HCT116 (cell line): Measurements from ENCODE around the gene TMEM269. TPM values are rescaled to one million over a fixed set of nuclear protein-coding genes. Genes with fewer than 3 reads are reported as not detected.

Experiments used
- ATAC-seq: fragments of 200-7000 bp; cut with Tn5 transposase; 2 replicates; pipeline ENCODE4 v1.9.1; 2020; ENCODE audit warnings: mild to moderate bottlenecking, moderate library complexity
- BruUV-seq: library from RNA; stranded (reverse); fragments of 400-500 nt; replicated peaks from 2 replicates; lab custom pipeline; 2021; lab: Mats Ljungman, UMichigan
- CTCF ChIA-PET: fragments of 300-600 bp; sonication (Branson Sonifier 250); formaldehyde crosslinking; loops from one replicate; lab custom pipeline; 2021; ENCODE audit warnings: antibody characterized with exemption; lab: Charles Lee
- POLR2A ChIA-PET: fragments of 300-600, 350-600 bp; sonication (Branson Sonifier 250); formaldehyde crosslinking; loops from one replicate; lab custom pipeline; 2021; ENCODE audit warnings: antibody characterized with exemption; lab: Charles Lee
- RAD21 ChIA-PET, 2 experiments: fragments of 300-600 bp; sonication (Branson Sonifier 250); formaldehyde crosslinking; loops; one replicate each; lab custom pipeline; 2023; ENCODE audit warnings: low total read pairs in 2 of 2; ENCODE audit not compliant: uncharacterized antibody in 2 of 2, unreplicated experiment in 2 of 2, low non-redundant PET in 1 of 2; lab: Charles Lee
- DNase-seq: peaks from one replicate; pipeline ENCODE4 v3.0.0-alpha.2; 2010; ENCODE audit warnings: low read depth, low spot score
- H2AFZ ChIP-seq: fragments of 200-600 bp; shearing (Covaris generic), sonication (generic); 2 replicates; pipeline ENCODE4 v1.6.1; 2017; ENCODE audit warnings: low read depth, mixed run types, mixed read lengths, antibody characterized with exemption, low read length; ENCODE audit not compliant: poor library complexity, severe bottlenecking
- H3K27ac ChIP-seq: 2 replicates; pipeline ENCODE4 v1.5.1; 2012; ENCODE audit warnings: low read depth, low read length
- H3K27me3 ChIP-seq: fragments of 200-600 bp; sonication (generic); 2 replicates; pipeline ENCODE4 v1.6.1; 2016; ENCODE audit warnings: mixed run types, low read length, mixed read lengths; ENCODE audit not compliant: insufficient read depth
- H3K36me3 ChIP-seq, 2 experiments: fragments of 200-500 bp in 1 of 2; fragments of 200-600 bp in 1 of 2; sonication (Bioruptor generic) in 1 of 2; sonication (generic) in 1 of 2; 2 replicates each; pipeline versions ENCODE4 v1.5.1 to v1.6.1; 2014 to 2016; ENCODE audit warnings: low read length in 2 of 2, inconsistent platforms in 1 of 2, mixed read lengths in 1 of 2, mixed run types in 1 of 2; ENCODE audit not compliant: insufficient read depth in 2 of 2, control insufficient read depth in 1 of 2
- H3K4me1 ChIP-seq, 2 experiments: fragments of 200-600 bp in 1 of 2; sonication (generic) in 1 of 2; 2 replicates each; pipeline versions ENCODE4 v1.5.1 to v1.6.1; 2012 to 2017; ENCODE audit warnings: low read length in 2 of 2, inconsistent platforms in 1 of 2, mild to moderate bottlenecking in 1 of 2, mixed read lengths in 1 of 2, mixed run types in 1 of 2, moderate library complexity in 1 of 2; ENCODE audit not compliant: insufficient read depth in 2 of 2, control insufficient read depth in 1 of 2
- H3K4me2 ChIP-seq: fragments of 200-600 bp; sonication (generic); 2 replicates; pipeline ENCODE4 v1.6.1; 2017; ENCODE audit warnings: mixed run types, low read length, mixed read lengths
- H3K4me3 ChIP-seq, 2 experiments: fragments of 200-600 bp in 1 of 2; sonication (generic) in 1 of 2; replicated peaks in 1 of 2; 2 replicates each; pipeline ENCODE4 v1.5.1; 2011 to 2016; ENCODE audit warnings: low read length in 2 of 2, control low read depth in 1 of 2, low read depth in 1 of 2, mild to moderate bottlenecking in 1 of 2, mixed read lengths in 1 of 2, mixed run types in 1 of 2
- H3K79me2 ChIP-seq: fragments of 200-600 bp; sonication (generic); 2 replicates; pipeline ENCODE4 v1.6.1; 2017; ENCODE audit warnings: mild to moderate bottlenecking, mixed run types, low read length, moderate library complexity, mixed read lengths; ENCODE audit not compliant: insufficient read depth
- H3K9ac ChIP-seq: fragments of 200-600 bp; sonication (generic); 2 replicates; pipeline ENCODE4 v1.6.1; 2016; ENCODE audit warnings: low read length, mixed read lengths
- H3K9me2 ChIP-seq: fragments of 200-600 bp; sonication (generic), shearing (Covaris generic); 2 replicates; pipeline ENCODE4 v1.6.1; 2017; ENCODE audit warnings: mixed run types, mild to moderate bottlenecking, moderate library complexity; ENCODE audit not compliant: insufficient read depth
- H3K9me3 ChIP-seq, 2 experiments: fragments of 200-500 bp in 1 of 2; fragments of 200-600 bp in 1 of 2; sonication (Bioruptor generic) in 1 of 2; sonication (generic) in 1 of 2; 2 replicates each; pipeline ENCODE4 v1.6.1; 2014 to 2017; ENCODE audit warnings: low read length in 2 of 2, mixed read lengths in 2 of 2, inconsistent platforms in 1 of 2, low read depth in 1 of 2, mild to moderate bottlenecking in 1 of 2, mixed run types in 1 of 2, moderate library complexity in 1 of 2; ENCODE audit not compliant: control insufficient read depth in 1 of 2, insufficient read depth in 1 of 2
- H4K20me1 ChIP-seq: fragments of 200-600 bp; sonication (generic), shearing (Covaris generic); 2 replicates; pipeline ENCODE4 v1.6.1; 2017; ENCODE audit warnings: mixed run types, mild to moderate bottlenecking, moderate library complexity; ENCODE audit not compliant: insufficient read depth
- ELF1 ChIP-seq: IDR thresholded peaks from 2 replicates; pipeline ENCODE4 v1.6.1; 2012; ENCODE audit warnings: low read depth, borderline replicate concordance
- EZH2 ChIP-seq: fragments of 200-600 bp; sonication (generic); IDR thresholded peaks from 2 replicates; pipeline ENCODE4 v1.6.1; 2017; ENCODE audit warnings: antibody characterized with exemption, mixed run types
- JUND ChIP-seq: IDR thresholded peaks from 2 replicates; pipeline ENCODE4 v1.6.1; 2012
- RAD21 ChIP-seq: IDR thresholded peaks from 2 replicates; pipeline ENCODE4 v1.6.1; 2012; ENCODE audit warnings: low read depth, mild to moderate bottlenecking
- YY1 ChIP-seq: IDR thresholded peaks from 2 replicates; pipeline ENCODE4 v1.6.1; 2011; ENCODE audit warnings: low read length, low read depth, moderate library complexity, mild to moderate bottlenecking; ENCODE audit not compliant: insufficient replicate concordance; ENCODE audit errors: extremely low read depth
- ZNF274 ChIP-seq: fragments of 200-500 bp; sonication (Bioruptor generic); IDR thresholded peaks from 2 replicates; pipeline ENCODE4 v1.6.1; 2014; ENCODE audit warnings: mild to moderate bottlenecking, low read depth, low read length, inconsistent platforms
- intact Hi-C: fragments of 100-400 bp; cut with micrococcal nuclease; formaldehyde crosslinking; loops from 2 replicates; pipeline ENCODE4 v1.10.0; 2022
- total RNA-seq: library from RNA; stranded (reverse); gene quantifications from one replicate; pipeline ENCODE4 v1.2.1, GENCODE V29; 2021; ENCODE audit not compliant: unreplicated experiment
- TF ChIP-seq, protein P1 (sequence below), 3 experiments: fragments of 200-600 bp in 1 of 3; sonication (generic) in 1 of 3; IDR thresholded peaks in 2 of 3; conservative IDR thresholded peaks in 1 of 3; 2 replicates each; pipeline ENCODE4 v1.5.1; 2012 to 2017; ENCODE audit warnings: low read depth in 2 of 3, low read length in 2 of 3, antibody characterized with exemption in 1 of 3, borderline replicate concordance in 1 of 3, control low read depth in 1 of 3, mild to moderate bottlenecking in 1 of 3, mixed read lengths in 1 of 3, mixed run types in 1 of 3, moderate library complexity in 1 of 3; ENCODE audit not compliant: insufficient read depth in 1 of 3

TMEM269 gene
- total RNA-seq, 1 experiment from 2014 or later = 0.34 TPM

- DNase-seq = no peak
Measured at GRCh38 chr1:42753070-42753469, 31.7 kb upstream of the TMEM269 start.

DNA sequence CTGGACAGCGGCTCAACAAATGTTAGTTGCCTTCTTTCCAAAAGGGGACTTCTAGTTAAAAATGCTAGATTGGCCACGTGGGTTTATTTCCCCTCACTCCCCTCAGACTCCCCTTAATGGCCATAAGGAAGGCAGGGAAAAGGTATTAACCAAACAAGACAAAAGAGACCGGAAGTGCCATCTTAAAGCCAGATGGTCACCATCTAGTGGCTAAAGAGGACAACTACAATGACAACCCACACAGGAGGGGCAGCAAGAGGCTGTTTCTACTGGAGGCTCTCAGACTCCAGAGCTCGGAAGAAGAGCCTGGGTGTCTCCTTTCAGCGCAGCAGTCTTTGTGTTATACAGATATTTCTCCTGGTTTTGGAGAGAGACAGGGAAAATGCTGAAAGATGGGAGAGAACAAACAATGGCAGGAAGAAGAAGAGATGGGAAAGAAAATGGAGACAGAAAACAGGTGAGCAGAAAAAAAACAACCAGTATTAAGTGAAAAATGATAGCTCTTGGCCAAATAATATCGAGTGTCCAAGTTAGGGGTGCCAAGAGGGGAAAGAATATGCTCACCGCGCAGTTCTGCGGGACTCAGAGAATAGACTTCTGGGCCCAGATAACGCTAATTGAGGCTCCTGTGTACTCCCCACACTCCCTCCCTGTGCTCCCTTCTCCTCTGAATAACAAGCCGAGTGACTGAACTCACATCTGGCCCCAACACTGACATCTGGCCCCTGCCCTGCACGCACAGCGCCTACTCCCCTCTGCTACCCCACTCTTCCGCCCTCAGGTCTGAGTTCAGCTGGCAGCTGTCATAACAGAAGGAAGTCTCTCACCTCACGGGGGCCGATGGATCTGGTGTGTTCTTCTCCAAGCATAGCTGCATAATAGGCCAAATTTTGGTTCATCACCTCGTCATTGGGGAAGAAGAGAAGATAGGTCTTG, 27.6 kb upstream of the TMEM269 start:
- H3K27me3 ChIP-seq = no peaks in the 10 kb centered on the region
- peaks cover 9 to 34% of the 10 kb centered on the region in 2 experiments; a peak in 3 of 4 replicates for H3K36me3 ChIP-seq
- no peak overlapping the region for H3K9ac ChIP-seq
- peak; percentile 55 for DNase-seq
- no peak overlapping the region for H3K4me2 ChIP-seq
- no peaks in the 10 kb centered on the region for H3K79me2 ChIP-seq
- H3K9me3 ChIP-seq = no peaks in the 10 kb centered on the region
- no peaks in the 10 kb centered on the region for H3K9me2 ChIP-seq
- peak; percentile 88 for ATAC-seq
- no peak overlapping the region; the same call in 1 of the 2 replicates for H3K27ac ChIP-seq
- H3K4me3 ChIP-seq = no peak overlapping the region
- no peak overlapping the region for H2AFZ ChIP-seq
- peak; percentile 63 for TF ChIP-seq RAD21
- TF ChIP-seq, protein P1, sequence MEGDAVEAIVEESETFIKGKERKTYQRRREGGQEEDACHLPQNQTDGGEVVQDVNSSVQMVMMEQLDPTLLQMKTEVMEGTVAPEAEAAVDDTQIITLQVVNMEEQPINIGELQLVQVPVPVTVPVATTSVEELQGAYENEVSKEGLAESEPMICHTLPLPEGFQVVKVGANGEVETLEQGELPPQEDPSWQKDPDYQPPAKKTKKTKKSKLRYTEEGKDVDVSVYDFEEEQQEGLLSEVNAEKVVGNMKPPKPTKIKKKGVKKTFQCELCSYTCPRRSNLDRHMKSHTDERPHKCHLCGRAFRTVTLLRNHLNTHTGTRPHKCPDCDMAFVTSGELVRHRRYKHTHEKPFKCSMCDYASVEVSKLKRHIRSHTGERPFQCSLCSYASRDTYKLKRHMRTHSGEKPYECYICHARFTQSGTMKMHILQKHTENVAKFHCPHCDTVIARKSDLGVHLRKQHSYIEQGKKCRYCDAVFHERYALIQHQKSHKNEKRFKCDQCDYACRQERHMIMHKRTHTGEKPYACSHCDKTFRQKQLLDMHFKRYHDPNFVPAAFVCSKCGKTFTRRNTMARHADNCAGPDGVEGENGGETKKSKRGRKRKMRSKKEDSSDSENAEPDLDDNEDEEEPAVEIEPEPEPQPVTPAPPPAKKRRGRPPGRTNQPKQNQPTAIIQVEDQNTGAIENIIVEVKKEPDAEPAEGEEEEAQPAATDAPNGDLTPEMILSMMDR (IDR thresholded peaks at IDR 0.05 in 2 of 3, conservative IDR thresholded peaks at IDR 0.05 in 1 of 3; ENCODE audit: borderline replicate concordance in 1 of 3, insufficient read depth in 1 of 3, low read depth in 2 of 3, low read length in 2 of 3) = peak; percentile 65 to 84 (median 81); a peak in 5 of 6 replicates
- TF ChIP-seq ELF1 = peak; percentile 64; the same call in 1 of the 2 replicates
- TF ChIP-seq YY1 = no peak
- POLR2A ChIA-PET = no interaction called here
- RAD21 ChIA-PET = interaction anchor here in 1 of 2 experiments (0.8 kb wide), 1 partner anchor 9 kb away, joined by 3 read pairs; no protein-coding TSS in a partner anchor
- CTCF ChIA-PET = interaction anchor here (1.1 to 4.0 kb wide), 5 partner anchors 10 to 316 kb away, joined by 5 to 23 read pairs (median 8); partner anchors contain the start of genes C1orf50 and P3H1
- H4K20me1 ChIP-seq = no peaks in the 10 kb centered on the region
- H3K4me1 ChIP-seq = 0 out of 4 replicates have a peak, but pooled peaks cover 0 to 5% of the 10 kb centered on the region in 2 experiments
- no TSS peak for BruUV-seq
- intact Hi-C loops = loop anchor here (2.0 kb wide), 1 partner anchor 178 kb away; no protein-coding TSS in a partner anchor

More at GRCh38 chr1:42753070-42753469, 31.7 kb upstream of the TMEM269 start:
- intact Hi-C loops = no loop called here
- ChIA-PET POLR2A (interaction anchor here (0.5 kb wide), 1 partner anchor 7 kb away, joined by 3 read pairs; no protein-coding TSS in a partner anchor), RAD21 (no interaction called here), CTCF (interaction anchor here (1.0 kb wide), 1 partner anchor 14 kb away, joined by 3 read pairs; the partner anchor contains the start of genes C1orf50 and P3H1)
- H3K79me2 ChIP-seq = no peaks in the 10 kb centered on the region
- TF ChIP-seq EZH2 (no peak), JUND (no peak), ZNF274 (no peak), YY1 (no peak)
- H3K36me3 ChIP-seq = peaks cover 14 to 42% of the 10 kb centered on the region in 2 experiments; a peak in 3 of 4 replicates
- no peak overlapping the region for H3K9ac ChIP-seq
- BruUV-seq = no TSS peak
- no peak for ATAC-seq
- H3K27ac ChIP-seq = no peak overlapping the region
- H3K9me2 ChIP-seq = no peaks in the 10 kb centered on the region
- H3K9me3 ChIP-seq = no peaks in the 10 kb centered on the region
- H3K4me1 ChIP-seq = 0 out of 4 replicates have a peak, but pooled peaks cover 0 to 5% of the 10 kb centered on the region in 2 experiments
- no peaks in the 10 kb centered on the region for H4K20me1 ChIP-seq
- H2AFZ ChIP-seq = no peak overlapping the region
- no peaks in the 10 kb centered on the region for H3K27me3 ChIP-seq
- H3K4me3 ChIP-seq = no peak overlapping the region
- no peak overlapping the region for H3K4me2 ChIP-seq
